Common myeloid progenitor, CD34-positive (primary cell): ENCODE data around the gene FRMD3.
A peak's percentile ranks its signal among the peaks of the same experiment; 100 is the strongest.

ENCODE experiments used
- CTCF ChIA-PET: fragments of 350-600 bp; sonication (Branson Sonifier 250); formaldehyde crosslinking; loops from one replicate; lab custom pipeline; 2021; ENCODE audit warnings: antibody characterized with exemption; lab: Charles Lee
- POLR2A ChIA-PET: fragments of 350-600 bp; sonication (Branson Sonifier 250); formaldehyde crosslinking; loops from one replicate; lab custom pipeline; 2021; ENCODE audit warnings: antibody characterized with exemption; lab: Charles Lee
- DNase-seq, 3 donors: peaks; one replicate each; pipeline versions ENCODE4 v3.0.0 to v3.0.0-alpha.2; 2013
- H3K27ac ChIP-seq, 2 experiments: 1 replicate in 1 of 2; 2 replicates in 1 of 2; pipeline ENCODE4 v1.7.0; 2013; ENCODE audit warnings: inconsistent platforms in 2 of 2, low read length in 2 of 2, mild to moderate bottlenecking in 2 of 2, low read depth in 1 of 2, moderate library complexity in 1 of 2; ENCODE audit not compliant: severe bottlenecking in 2 of 2, insufficient read depth in 1 of 2, poor library complexity in 1 of 2
- H3K27me3 ChIP-seq, 5 experiments: replicated peaks in 2 of 5; 1 replicate in 3 of 5; 2 replicates in 2 of 5; pipeline versions ENCODE4 v1.6.1 to v1.7.0; 2013; ENCODE audit warnings: low read length in 4 of 5, mild to moderate bottlenecking in 2 of 5, moderate library complexity in 2 of 5, inconsistent platforms in 1 of 5; ENCODE audit not compliant: insufficient read depth in 5 of 5, control insufficient read depth in 4 of 5
- H3K36me3 ChIP-seq, 4 experiments: 1 replicate in 2 of 4; 2 replicates in 2 of 4; pipeline versions ENCODE4 v1.6.1 to v1.7.0; 2013; ENCODE audit warnings: low read length in 3 of 4, control low read depth in 1 of 4, mild to moderate bottlenecking in 1 of 4; ENCODE audit not compliant: control insufficient read depth in 4 of 4, insufficient read depth in 4 of 4
- H3K4me1 ChIP-seq, 4 experiments: 1 replicate in 3 of 4; 2 replicates in 1 of 4; pipeline versions ENCODE4 v1.6.1 to v1.7.1; 2013; ENCODE audit warnings: low read length in 3 of 4, mild to moderate bottlenecking in 3 of 4, control low read depth in 1 of 4, inconsistent platforms in 1 of 4, moderate library complexity in 1 of 4; ENCODE audit not compliant: control insufficient read depth in 4 of 4, insufficient read depth in 4 of 4; ENCODE audit errors: control extremely low read depth in 1 of 4
- H3K4me3 ChIP-seq, 7 experiments: 1 replicate in 4 of 7; 2 replicates in 3 of 7; pipeline versions ENCODE4 v1.5.1 to v1.7.0; 2013; ENCODE audit warnings: mild to moderate bottlenecking in 7 of 7, low read length in 6 of 7, moderate library complexity in 6 of 7, inconsistent platforms in 2 of 7, low read depth in 2 of 7, control low read depth in 1 of 7; ENCODE audit not compliant: insufficient read depth in 4 of 7, control insufficient read depth in 1 of 7; ENCODE audit errors: extremely low read depth in 1 of 7
- H3K9me3 ChIP-seq, 5 experiments: 1 replicate in 4 of 5; 2 replicates in 1 of 5; pipeline versions ENCODE4 v1.6.1 to v1.7.1; 2013; ENCODE audit warnings: low read length in 4 of 5, mild to moderate bottlenecking in 2 of 5, inconsistent platforms in 1 of 5, low read depth in 1 of 5, moderate library complexity in 1 of 5; ENCODE audit not compliant: control insufficient read depth in 4 of 5, insufficient read depth in 2 of 5; ENCODE audit errors: control extremely low read depth in 1 of 5
- WGBS: methylation state at CpG from one replicate; pipeline ENCODE4 v1.1.5; 2013; ENCODE audit not compliant: insufficient coverage; 5-methylcytosine and 5-hydroxymethylcytosine counted together

Gene FRMD3

GRCh38 chr9:83245979-83246659, 292.1 kb downstream of the FRMD3 start:
- Histone ChIP-seq H3K4me1 (no peaks in the 10 kb centered on the region), H3K27ac (no peak overlapping the region), H3K4me3 (no peak overlapping the region), H3K36me3 (no peaks in the 10 kb centered on the region), H3K9me3 (peaks cover 0 to 8% (median 0%) of the 10 kb centered on the region in 5 experiments), H3K27me3 (no peaks in the 10 kb centered on the region)
- no peak for DNase-seq
- 86% methylated on average over 1 of the region's 5 CpGs for WGBS
- CTCF ChIA-PET = no interaction called here
- POLR2A ChIA-PET = no interaction called here

- no peaks in the 10 kb centered on the region for H3K36me3 ChIP-seq
- no peak overlapping the region for H3K4me3 ChIP-seq
- ChIA-PET CTCF (no interaction called here), POLR2A (interaction anchor here (0.6 kb wide), 1 partner anchor 1257 kb away, joined by 3 read pairs; no protein-coding TSS in a partner anchor)
- no peak overlapping the region for H3K27ac ChIP-seq
- H3K27me3 ChIP-seq = no peaks in the 10 kb centered on the region
- peaks cover 3 to 9% (median 6%) of the 10 kb centered on the region in 4 experiments for H3K4me1 ChIP-seq
- WGBS = no CpG with 5 or more reads among the region's 2 CpGs
- no peak for DNase-seq
- peaks cover 0 to 3% (median 0%) of the 10 kb centered on the region in 5 experiments for H3K9me3 ChIP-seq
These were observed 296.1 kb downstream of the FRMD3 start for GRCh38 chr9:83242066-83242465.

GRCh38 chr9:83240671-83241070, 297.5 kb downstream of the FRMD3 start:
- H3K4me1 ChIP-seq = peaks cover 3 to 9% (median 6%) of the 10 kb centered on the region in 4 experiments
- DNase-seq = no peak
- no peaks in the 10 kb centered on the region for H3K36me3 ChIP-seq
- H3K4me3 ChIP-seq = no peak overlapping the region
- ChIA-PET POLR2A (no interaction called here), CTCF (no interaction called here)
- peaks cover 0 to 3% (median 0%) of the 10 kb centered on the region in 5 experiments for H3K9me3 ChIP-seq
- 100% methylated on average over 3 of the region's 4 CpGs for WGBS
- H3K27me3 ChIP-seq = no peaks in the 10 kb centered on the region
- H3K27ac ChIP-seq = no peak overlapping the region

- peaks cover 3 to 9% (median 6%) of the 10 kb centered on the region in 4 experiments for H3K4me1 ChIP-seq
- H3K9me3 ChIP-seq = peaks cover 0 to 3% (median 0%) of the 10 kb centered on the region in 5 experiments
- H3K27ac ChIP-seq = no peak overlapping the region
- no peaks in the 10 kb centered on the region for H3K27me3 ChIP-seq
- POLR2A ChIA-PET = interaction anchor here (0.7 kb wide), 1 partner anchor 662 kb away, joined by 3 read pairs; no protein-coding TSS in a partner anchor
- peak in 2 of 3 donors; percentile 11 to 32 for DNase-seq
- no peaks in the 10 kb centered on the region for H3K36me3 ChIP-seq
- no peak overlapping the region for H3K4me3 ChIP-seq
- CTCF ChIA-PET = no interaction called here
These were observed 298.5 kb downstream of the FRMD3 start for GRCh38 chr9:83239747-83240146.

GRCh38 chr9:83238871-83239640, 299.1 kb downstream of the FRMD3 start:
- DNase-seq = peak in 2 of 3 donors; percentile 49 to 55
- no peak overlapping the region for H3K4me3 ChIP-seq
- H3K36me3 ChIP-seq = no peaks in the 10 kb centered on the region
- no peak overlapping the region for H3K27ac ChIP-seq
- 95% methylated on average over 3 of the region's 6 CpGs for WGBS
- peaks cover 0 to 3% (median 0%) of the 10 kb centered on the region in 5 experiments for H3K9me3 ChIP-seq
- no peaks in the 10 kb centered on the region for H3K27me3 ChIP-seq
- peaks cover 3 to 9% (median 6%) of the 10 kb centered on the region in 4 experiments for H3K4me1 ChIP-seq
- ChIA-PET CTCF (no interaction called here), POLR2A (no interaction called here)

GRCh38 chr9:83236029-83236696, 302.0 kb downstream of the FRMD3 start:
- no peak for DNase-seq
- CTCF ChIA-PET = interaction anchor here (0.9 kb wide), 1 partner anchor 17 kb away, joined by 3 read pairs; no protein-coding TSS in a partner anchor
- Histone ChIP-seq H3K4me3 (no peak overlapping the region), H3K27ac (no peak overlapping the region), H3K36me3 (no peaks in the 10 kb centered on the region), H3K9me3 (no peaks in the 10 kb centered on the region), H3K27me3 (no peaks in the 10 kb centered on the region), H3K4me1 (peaks cover 3 to 9% (median 6%) of the 10 kb centered on the region in 4 experiments)
- POLR2A ChIA-PET = no interaction called here
- 100% methylated on average over 1 of the region's 4 CpGs for WGBS
